H1 (cell line): ENCODE data around the gene TFG. TPM values are rescaled to one million over a fixed set of nuclear protein-coding genes. Genes with fewer than 3 reads are reported as not detected.

Experiments used
- ATF2 ChIP-seq: IDR thresholded peaks from 2 replicates; pipeline ENCODE4 v1.6.1; 2012; ENCODE audit warnings: low read length, inconsistent platforms
- CHD7 ChIP-seq: fragments of 300-600 bp; sonication (generic); IDR thresholded peaks from 2 replicates; pipeline ENCODE4 v1.7.1; 2012; ENCODE audit warnings: low read length, moderate library complexity, mild to moderate bottlenecking, inconsistent platforms; ENCODE audit not compliant: insufficient replicate concordance
- polyA plus RNA-seq, 7 experiments: library from polyadenylated mRNA; depleted of rRNA in 3 of 7; stranded (reverse) in 5 of 7; unstranded in 2 of 7; fragments of >200 nt in 5 of 7; fragments of 200-250 nt in 2 of 7; gene quantifications; 1 replicate in 5 of 7; 2 replicates in 1 of 7; 4 replicates in 1 of 7; pipeline versions ENCODE4 v1.2.1 to v1.2.3, GENCODE V29; 2011 to 2013; ENCODE audit warnings: missing spikeins in 2 of 7, mixed read lengths in 2 of 7
- total RNA-seq: library from RNA; stranded (reverse); fragmentation: NEBNext Ultra II Directional; extraction: Animal tissue kit (Norgen Biotek cat#: 25700); gene quantifications from 2 replicates; pipeline ENCODE4 v1.2.1, GENCODE V29; 2021

Gene TFG
- total and polyA plus RNA-seq, 2 of the 8 experiments (the other 6 are each of a cell fraction or from before 2014, with no cell fraction given) = 81.9 to 98.4 TPM

DNA sequence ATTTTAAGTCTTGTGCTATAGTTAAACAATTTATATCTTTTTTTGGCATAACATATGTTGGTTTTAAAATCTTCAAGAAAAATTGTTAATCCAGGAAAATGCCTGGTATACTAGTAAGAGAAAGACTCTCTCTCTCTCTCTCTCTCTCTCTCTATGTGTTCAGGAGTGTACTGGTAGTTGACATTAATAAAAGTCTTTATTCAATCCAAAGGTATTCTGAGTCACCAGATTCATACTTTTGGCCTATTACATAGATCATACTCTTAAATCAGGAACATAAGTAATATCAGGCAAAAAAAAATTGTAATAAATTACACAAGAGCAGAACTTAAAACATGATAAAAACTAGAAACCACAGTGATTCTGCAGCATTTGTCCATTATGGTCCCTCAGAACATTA lies 70.2 kb downstream of the TFG start (continued):
- TF ChIP-seq CHD7 = no peak
- TF ChIP-seq ATF2 = no peak
- TF ChIP-seq, all 59 proteins: peak for 0
